ENCODE measurements around the gene IRS2. TPM values are rescaled to one million over a fixed set of nuclear protein-coding genes. Genes with fewer than 3 reads are reported as not detected.

Gene IRS2
- total and polyA plus RNA-seq, 2 of the 8 experiments (the other 6 are each of a cell fraction or from before 2014, with no cell fraction given), result 2.6 to 17.0 TPM

DNA sequence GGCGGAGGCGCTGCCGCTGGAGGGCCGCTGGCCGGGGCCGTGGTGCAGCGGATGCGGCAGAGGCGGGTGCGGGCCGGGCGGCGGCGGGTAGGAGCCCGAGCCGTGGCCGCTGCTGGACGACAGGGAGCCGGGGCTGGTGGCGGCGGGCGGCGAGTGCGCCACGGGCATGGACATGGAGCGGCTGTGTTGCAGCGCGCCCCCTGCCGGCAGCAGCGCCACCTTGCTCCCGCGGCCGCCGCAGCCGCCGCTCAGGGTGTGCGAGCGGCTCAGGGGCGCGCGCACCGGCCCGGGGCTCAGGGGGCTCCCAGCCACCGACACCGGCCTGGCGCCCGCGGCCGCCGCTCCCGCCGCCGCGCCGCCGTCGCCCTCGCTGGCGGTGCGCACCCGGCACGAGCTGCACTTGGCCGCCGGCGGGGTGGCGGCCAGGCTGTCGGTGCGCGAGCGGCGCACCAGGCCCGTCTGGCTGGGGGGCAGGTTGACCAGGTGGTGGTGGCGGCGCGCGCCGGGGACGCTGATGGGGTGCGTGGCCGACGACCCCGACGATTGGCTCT, 1.7 kb downstream of the IRS2 start (continued):
- TF ChIP-seq KDM5A (IDR thresholded peaks at IDR 0.05; ENCODE audit: low read length) (no peak), CTBP2 (IDR thresholded peaks at IDR 0.05; ENCODE audit: borderline replicate concordance, insufficient read depth, insufficient read length, low read length) (peak; percentile 24), ATF2 (IDR thresholded peaks at IDR 0.05; ENCODE audit: low read length) (no peak), EP300 (IDR thresholded peaks at IDR 0.05; ENCODE audit: borderline replicate concordance in 1 of 2, low read depth in 2 of 2, low read length in 2 of 2) (no peak; a peak in 1 of 3 replicates), SIX5 (IDR thresholded peaks at IDR 0.05; ENCODE audit: low read depth, low read length) (no peak), CHD1 (IDR thresholded peaks at IDR 0.05; ENCODE audit: low read depth, low read length) (no peak), MAX (IDR thresholded peaks at IDR 0.05) (peak; percentile 66; the same call in 1 of the 2 replicates), POLR2AphosphoS5 (IDR thresholded peaks at IDR 0.05; ENCODE audit: low read depth, low read length) (no peak), JUND (IDR thresholded peaks at IDR 0.05; ENCODE audit: low read length) (no peak), EZH2 (IDR thresholded peaks at IDR 0.05; ENCODE audit: low read depth, low read length, severe bottlenecking) (no peak), TCF12 (IDR thresholded peaks at IDR 0.05; ENCODE audit: low read depth, low read length) (no peak), RNF2 (IDR thresholded peaks at IDR 0.05; ENCODE audit: borderline replicate concordance, low read depth, low read length, missing control alignments, poor library complexity, severe bottlenecking) (no peak), EGR1 (IDR thresholded peaks at IDR 0.05; ENCODE audit: borderline replicate concordance, low read depth, low read length) (no peak), SRF (IDR thresholded peaks at IDR 0.05; ENCODE audit: low read depth, low read length) (no peak), ATF3 (IDR thresholded peaks at IDR 0.05; ENCODE audit: insufficient read depth, low read depth, low read length) (no peak), PHF8 (conservative IDR thresholded peaks at IDR 0.05; ENCODE audit: low read depth, low read length) (0 out of 2 replicates have a peak, but pooled peaks have one; percentile 4), SAP30 (IDR thresholded peaks at IDR 0.05; ENCODE audit: insufficient read depth, insufficient replicate concordance, low read length) (no peak), RXRA (IDR thresholded peaks at IDR 0.05; ENCODE audit: insufficient read depth, low read depth, low read length) (no peak), NRF1 (IDR thresholded peaks at IDR 0.05; ENCODE audit: low read depth, low read length) (no peak), TEAD4 (IDR thresholded peaks at IDR 0.05; ENCODE audit: low read depth, low read length) (no peak), RBBP5 (IDR thresholded peaks at IDR 0.05; ENCODE audit: borderline replicate concordance, low read depth, low read length) (no peak), POLR2A (IDR thresholded peaks at IDR 0.05; ENCODE audit: control extremely low read depth in 1 of 2, low read depth in 2 of 2, low read length in 2 of 2) (peak in 1 of 2 experiments; percentile 29; a peak in 2 of 3 replicates)

All from H1 (cell line).